OCI-LY7 (cell line): ENCODE measurements around the gene FANCE. TPM values are rescaled to one million over a fixed set of nuclear protein-coding genes. Genes with fewer than 3 reads are reported as not detected.

ENCODE experiments used
- BruUV-seq: library from RNA; stranded (reverse); fragments of 400-500 nt; replicated peaks from 2 replicates; lab custom pipeline; 2021; lab: Mats Ljungman, UMichigan
- CTCF ChIA-PET: fragments of 300-600 bp; sonication (Branson Sonifier 250); formaldehyde crosslinking; loops from one replicate; lab custom pipeline; 2022; ENCODE audit warnings: antibody characterized with exemption; ENCODE audit not compliant: unreplicated experiment; lab: Charles Lee
- POLR2A ChIA-PET: fragments of 300-600 bp; sonication (Branson Sonifier 250); formaldehyde crosslinking; loops from one replicate; lab custom pipeline; 2022; ENCODE audit warnings: antibody characterized with exemption; lab: Charles Lee
- DNase-seq: peaks from one replicate; pipeline ENCODE4 v3.0.0-alpha.2; 2015; ENCODE audit warnings: low spot score
- H2AFZ ChIP-seq: fragments of 200-600 bp; sonication (generic), shearing (Covaris generic); 2 replicates; pipeline ENCODE4 v1.6.1; 2014; ENCODE audit warnings: mild to moderate bottlenecking, antibody characterized with exemption, low read length, moderate library complexity
- H3K27ac ChIP-seq: fragments of 200-600 bp; sonication (generic); 2 replicates; pipeline ENCODE4 v1.5.1; 2014; ENCODE audit warnings: mixed run types, low read depth, mild to moderate bottlenecking, moderate library complexity, low read length, inconsistent platforms; ENCODE audit not compliant: poor library complexity, severe bottlenecking
- H3K36me3 ChIP-seq: fragments of 200-600 bp; sonication (generic); 2 replicates; pipeline ENCODE4 v1.6.1; 2014; ENCODE audit warnings: mild to moderate bottlenecking, antibody characterized with exemption, low read length, moderate library complexity, mixed read lengths; ENCODE audit not compliant: insufficient read depth
- H3K4me1 ChIP-seq: fragments of 200-600 bp; sonication (generic); 2 replicates; pipeline ENCODE4 v1.5.1; 2014; ENCODE audit warnings: mild to moderate bottlenecking, low read length; ENCODE audit not compliant: insufficient read depth, poor library complexity, severe bottlenecking
- H3K4me2 ChIP-seq: fragments of 200-600 bp; sonication (generic); 2 replicates; pipeline ENCODE4 v1.6.1; 2014; ENCODE audit warnings: mild to moderate bottlenecking, low read length
- H3K4me3 ChIP-seq: fragments of 200-600 bp; sonication (generic); 2 replicates; pipeline ENCODE4 v1.5.1; 2014; ENCODE audit warnings: mild to moderate bottlenecking, low read depth, low read length; ENCODE audit not compliant: poor library complexity, severe bottlenecking
- H3K79me2 ChIP-seq: fragments of 200-600 bp; sonication (generic); 2 replicates; pipeline ENCODE4 v1.6.1; 2016; ENCODE audit warnings: low read depth, mild to moderate bottlenecking, low read length, moderate library complexity, mixed read lengths; ENCODE audit not compliant: insufficient read depth
- H3K9me2 ChIP-seq: fragments of 200-600 bp; sonication (generic); 2 replicates; pipeline ENCODE4 v1.6.1; 2016; ENCODE audit warnings: mild to moderate bottlenecking, low read length, mixed read lengths; ENCODE audit not compliant: insufficient read depth
- H3K9me3 ChIP-seq: fragments of 200-600 bp; sonication (generic); 2 replicates; pipeline ENCODE4 v1.6.1; 2014; ENCODE audit warnings: mild to moderate bottlenecking, mixed run types, low read length, mixed read lengths
- H4K20me1 ChIP-seq: fragments of 200-600 bp; sonication (generic); 2 replicates; pipeline ENCODE4 v1.6.1; 2014; ENCODE audit warnings: mild to moderate bottlenecking, antibody characterized with exemption, low read length, moderate library complexity, mixed read lengths; ENCODE audit not compliant: insufficient read depth
- EZH2phosphoT487 ChIP-seq: fragments of 200-600 bp; sonication (generic); IDR thresholded peaks from 2 replicates; pipeline ENCODE4 v1.6.1; 2018; ENCODE audit warnings: low read depth, borderline replicate concordance, mild to moderate bottlenecking, mixed run types, antibody characterized with exemption, low read length, moderate library complexity, mixed read lengths
- intact Hi-C: fragments of 100-400 bp; cut with micrococcal nuclease; formaldehyde crosslinking; loops from one replicate; pipeline ENCODE4 v1.10.0; 2022; ENCODE audit not compliant: unreplicated experiment
- total RNA-seq, 2 experiments: library from RNA; depleted of rRNA in 1 of 2; stranded (reverse); fragments of >200 nt in 1 of 2; shearing (Covaris generic) in 1 of 2; gene quantifications; 2 replicates each; pipeline ENCODE4 v1.2.3, GENCODE V29; 2014 to 2022
- TF ChIP-seq, protein P1 (sequence below): fragments of 200-600 bp; sonication (generic); conservative IDR thresholded peaks from 2 replicates; pipeline ENCODE4 v1.5.1; 2014; ENCODE audit warnings: mild to moderate bottlenecking, antibody characterized with exemption, low read length, moderate library complexity, mixed read lengths

The FANCE gene
- total RNA-seq, 2 experiments from 2014 or later, result 14.4 to 17.4 TPM

DNA sequence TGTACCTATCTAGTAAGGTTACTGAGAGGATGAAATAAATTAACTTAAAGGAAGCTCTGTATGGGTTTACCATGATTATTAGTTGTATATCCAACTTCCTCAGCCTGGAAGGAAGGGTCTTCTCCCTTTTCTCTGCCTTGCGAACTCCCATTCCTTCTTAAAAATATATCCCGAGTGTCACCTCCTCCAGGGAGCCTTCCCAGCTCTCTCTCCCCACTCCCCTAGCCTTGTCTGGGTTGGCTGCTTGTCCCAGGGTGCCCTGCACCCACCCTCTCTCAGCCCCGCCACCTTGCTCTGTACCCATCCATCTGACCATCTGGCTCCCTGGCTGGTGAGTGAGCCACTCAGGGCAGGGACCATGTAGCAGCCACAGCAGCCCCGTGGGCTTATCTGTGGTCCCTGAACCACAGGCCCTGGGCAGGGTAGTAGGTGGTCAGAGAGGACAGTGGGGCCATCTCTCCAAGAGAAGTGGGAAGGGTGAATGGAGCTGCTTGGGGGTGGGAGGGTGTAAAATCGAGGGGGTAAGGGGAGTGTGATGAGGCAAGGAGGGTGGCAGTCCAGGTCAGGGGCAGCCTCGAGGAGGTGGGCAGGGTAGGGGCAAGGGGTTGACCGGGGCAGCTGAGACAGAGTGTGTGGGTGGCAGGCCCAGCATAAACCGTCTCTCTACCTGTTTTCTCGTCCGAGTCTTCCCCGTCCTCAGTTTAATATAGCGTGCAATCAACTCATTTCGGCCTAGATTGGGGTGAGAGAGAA, 31.9 kb downstream of the FANCE start:
- no peaks in the 10 kb centered on the region for H3K9me2 ChIP-seq
- no peak overlapping the region for H3K4me2 ChIP-seq
- no peaks in the 10 kb centered on the region for H3K79me2 ChIP-seq
- TF ChIP-seq, protein P1, sequence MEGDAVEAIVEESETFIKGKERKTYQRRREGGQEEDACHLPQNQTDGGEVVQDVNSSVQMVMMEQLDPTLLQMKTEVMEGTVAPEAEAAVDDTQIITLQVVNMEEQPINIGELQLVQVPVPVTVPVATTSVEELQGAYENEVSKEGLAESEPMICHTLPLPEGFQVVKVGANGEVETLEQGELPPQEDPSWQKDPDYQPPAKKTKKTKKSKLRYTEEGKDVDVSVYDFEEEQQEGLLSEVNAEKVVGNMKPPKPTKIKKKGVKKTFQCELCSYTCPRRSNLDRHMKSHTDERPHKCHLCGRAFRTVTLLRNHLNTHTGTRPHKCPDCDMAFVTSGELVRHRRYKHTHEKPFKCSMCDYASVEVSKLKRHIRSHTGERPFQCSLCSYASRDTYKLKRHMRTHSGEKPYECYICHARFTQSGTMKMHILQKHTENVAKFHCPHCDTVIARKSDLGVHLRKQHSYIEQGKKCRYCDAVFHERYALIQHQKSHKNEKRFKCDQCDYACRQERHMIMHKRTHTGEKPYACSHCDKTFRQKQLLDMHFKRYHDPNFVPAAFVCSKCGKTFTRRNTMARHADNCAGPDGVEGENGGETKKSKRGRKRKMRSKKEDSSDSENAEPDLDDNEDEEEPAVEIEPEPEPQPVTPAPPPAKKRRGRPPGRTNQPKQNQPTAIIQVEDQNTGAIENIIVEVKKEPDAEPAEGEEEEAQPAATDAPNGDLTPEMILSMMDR, result no peak
- TF ChIP-seq EZH2phosphoT487, result no peak
- H3K27ac ChIP-seq, result no peak overlapping the region
- DNase-seq, result no peak
- H3K4me1 ChIP-seq, result no peaks in the 10 kb centered on the region
- no TSS peak for BruUV-seq
- POLR2A ChIA-PET, result interaction anchor here (0.7 kb wide), 1 partner anchor 33 kb away, joined by 4 read pairs; no protein-coding TSS in a partner anchor
- no peak overlapping the region for H3K4me3 ChIP-seq
- intact Hi-C loops, result no loop called here
- no peaks in the 10 kb centered on the region for H3K9me3 ChIP-seq
- no peak overlapping the region for H2AFZ ChIP-seq
- H3K36me3 ChIP-seq, result no peaks in the 10 kb centered on the region
- CTCF ChIA-PET, result interaction anchor here (0.6 kb wide), 1 partner anchor 127 kb away, joined by 4 read pairs; no protein-coding TSS in a partner anchor
- H4K20me1 ChIP-seq, result no peaks in the 10 kb centered on the region

- no peak for TF ChIP-seq EZH2phosphoT487
- TF ChIP-seq, protein P1, result no peak
- no peaks in the 10 kb centered on the region for H3K4me1 ChIP-seq
- no peaks in the 10 kb centered on the region for H3K9me3 ChIP-seq
- H3K4me3 ChIP-seq, result no peak overlapping the region
- BruUV-seq, result no TSS peak
- H3K27ac ChIP-seq, result no peak overlapping the region
- H3K9me2 ChIP-seq, result no peaks in the 10 kb centered on the region
- no peak for DNase-seq
- no peaks in the 10 kb centered on the region for H4K20me1 ChIP-seq
- H3K79me2 ChIP-seq, result no peaks in the 10 kb centered on the region
- H2AFZ ChIP-seq, result no peak overlapping the region
- no peaks in the 10 kb centered on the region for H3K36me3 ChIP-seq
- CTCF ChIA-PET, result no interaction called here
- no peak overlapping the region for H3K4me2 ChIP-seq
- intact Hi-C loops, result no loop called here
- POLR2A ChIA-PET, result no interaction called here
Observed at GRCh38 chr6:35484921-35485392, 32.8 kb downstream of the FANCE start.

DNA sequence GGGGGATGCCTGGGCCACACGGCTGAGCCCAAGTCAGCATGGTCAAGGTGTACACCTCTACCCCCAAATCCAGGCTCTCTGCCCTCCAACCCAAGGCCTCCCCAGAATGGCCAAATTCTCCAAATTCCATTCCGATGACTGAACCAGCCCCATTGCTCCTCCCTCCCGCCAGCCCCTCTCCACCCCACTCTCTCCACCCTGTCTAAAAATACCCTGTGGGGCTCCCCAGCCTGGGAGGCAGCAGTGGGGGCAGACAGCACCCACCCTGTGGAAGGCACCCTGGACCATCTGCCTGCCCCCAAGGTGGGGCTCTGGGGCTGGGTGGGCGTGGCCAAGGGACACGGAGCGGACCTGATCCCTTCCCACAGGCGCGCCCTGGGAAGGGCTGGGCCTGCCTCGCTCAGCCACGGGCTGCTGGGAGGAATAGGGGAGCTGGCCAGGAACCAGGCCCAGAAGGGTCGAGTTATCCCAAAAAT, 33.3 kb downstream of the FANCE start:
- H3K9me3 ChIP-seq, result no peaks in the 10 kb centered on the region
- no peaks in the 10 kb centered on the region for H3K4me1 ChIP-seq
- no peak overlapping the region for H3K27ac ChIP-seq
- no peak overlapping the region for H2AFZ ChIP-seq
- TF ChIP-seq EZH2phosphoT487, result no peak
- TF ChIP-seq, protein P1, result no peak
- POLR2A ChIA-PET, result no interaction called here
- no peaks in the 10 kb centered on the region for H4K20me1 ChIP-seq
- CTCF ChIA-PET, result no interaction called here
- H3K36me3 ChIP-seq, result no peaks in the 10 kb centered on the region
- no peak overlapping the region for H3K4me2 ChIP-seq
- no peak for DNase-seq
- H3K4me3 ChIP-seq, result no peak overlapping the region
- no peaks in the 10 kb centered on the region for H3K9me2 ChIP-seq
- H3K79me2 ChIP-seq, result no peaks in the 10 kb centered on the region
- BruUV-seq, result no TSS peak
- intact Hi-C loops, result no loop called here
